ENCODE data around the gene MED6.

MED6 gene

GRCh38 chr14:70600382-70601157 lies at the start of gene MED6:
TSS of gene MED6 (minus strand) at chr14:70600655. CDS start at chr14:70600637, 18 bp downstream.
- peak; percentile 69 to 88 for DNase-seq (ENCODE audit: extremely low read depth in 1 of 2, low read depth in 1 of 2)

DNA sequence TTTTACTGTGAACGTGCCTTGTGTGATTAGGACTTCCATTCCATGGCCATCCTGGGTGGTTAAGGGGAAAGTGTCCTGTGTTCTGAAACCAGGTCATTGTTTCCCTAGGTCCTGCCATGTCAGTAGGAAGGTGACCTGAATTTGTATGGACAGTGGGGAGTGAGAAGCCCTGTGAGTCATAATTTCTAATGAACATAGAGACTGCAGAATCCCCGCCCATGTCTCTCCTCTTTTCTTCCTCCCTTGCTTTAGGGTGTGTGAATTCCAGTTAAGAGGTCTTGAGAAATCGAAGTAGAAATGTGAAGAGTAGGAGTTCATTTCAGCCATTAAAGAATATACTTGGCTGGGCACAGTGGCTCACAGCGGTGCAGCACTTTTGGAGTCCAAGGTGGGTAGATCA lies 49.3 kb upstream of the MED6 start:
- DNase-seq (ENCODE audit: extremely low read depth in 1 of 2, low read depth in 1 of 2): no peak

- no peak for DNase-seq (ENCODE audit: extremely low read depth in 1 of 2, low read depth in 1 of 2)
These were observed 47.9 kb upstream of the MED6 start for GRCh38 chr14:70648346-70648745.

DNA sequence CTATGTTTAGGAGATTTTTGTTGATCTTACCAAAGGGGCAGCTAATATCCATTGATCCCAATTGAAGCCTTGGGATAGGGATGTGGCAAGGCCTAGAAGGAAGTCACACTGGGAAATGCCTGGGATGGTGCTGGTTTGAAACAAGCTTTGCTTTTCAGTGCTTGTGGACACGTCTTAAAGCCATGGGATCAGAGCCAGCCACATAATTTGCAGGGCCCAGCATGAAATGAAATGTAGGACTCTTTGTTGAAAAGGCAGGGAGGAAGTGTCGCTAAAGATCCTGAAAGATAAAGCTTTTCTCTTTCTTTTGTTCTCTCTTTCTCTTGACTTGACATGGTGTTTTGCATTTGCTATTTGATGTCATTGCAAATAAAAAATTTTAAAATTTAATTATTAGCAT lies 46.2 kb upstream of the MED6 start:
- no peak for DNase-seq (ENCODE audit: extremely low read depth in 1 of 2, low read depth in 1 of 2)

GRCh38 chr14:70645892-70646291 lies 45.4 kb upstream of the MED6 start:
- DNase-seq (ENCODE audit: extremely low read depth in 1 of 2, low read depth in 1 of 2): no peak

DNA sequence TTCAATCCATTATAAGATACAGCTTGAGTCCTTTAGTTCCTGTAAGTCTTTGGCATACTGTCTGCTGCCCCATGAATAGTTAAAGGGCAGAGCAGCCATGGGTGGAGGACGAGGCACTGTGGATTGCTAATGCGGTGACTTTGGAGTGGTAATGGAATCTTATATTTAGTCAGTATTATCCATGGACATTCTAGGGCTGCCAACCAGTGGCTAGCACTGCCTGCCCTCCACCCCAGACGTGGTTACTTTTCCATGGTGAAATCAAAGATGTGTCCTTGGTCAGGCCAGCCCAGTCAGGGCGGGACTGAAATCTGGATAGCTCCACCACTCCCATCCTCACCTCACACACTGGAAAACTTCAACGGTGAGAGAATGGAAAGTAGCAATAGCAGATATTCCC lies 43.5 kb upstream of the MED6 start:
- no peak for DNase-seq (ENCODE audit: extremely low read depth in 1 of 2, low read depth in 1 of 2)

- DNase-seq (ENCODE audit: extremely low read depth in 1 of 2, low read depth in 1 of 2): peak in 1 of 2 donors; percentile 17
These were observed 42.1 kb upstream of the MED6 start for GRCh38 chr14:70642303-70643235.

DNA sequence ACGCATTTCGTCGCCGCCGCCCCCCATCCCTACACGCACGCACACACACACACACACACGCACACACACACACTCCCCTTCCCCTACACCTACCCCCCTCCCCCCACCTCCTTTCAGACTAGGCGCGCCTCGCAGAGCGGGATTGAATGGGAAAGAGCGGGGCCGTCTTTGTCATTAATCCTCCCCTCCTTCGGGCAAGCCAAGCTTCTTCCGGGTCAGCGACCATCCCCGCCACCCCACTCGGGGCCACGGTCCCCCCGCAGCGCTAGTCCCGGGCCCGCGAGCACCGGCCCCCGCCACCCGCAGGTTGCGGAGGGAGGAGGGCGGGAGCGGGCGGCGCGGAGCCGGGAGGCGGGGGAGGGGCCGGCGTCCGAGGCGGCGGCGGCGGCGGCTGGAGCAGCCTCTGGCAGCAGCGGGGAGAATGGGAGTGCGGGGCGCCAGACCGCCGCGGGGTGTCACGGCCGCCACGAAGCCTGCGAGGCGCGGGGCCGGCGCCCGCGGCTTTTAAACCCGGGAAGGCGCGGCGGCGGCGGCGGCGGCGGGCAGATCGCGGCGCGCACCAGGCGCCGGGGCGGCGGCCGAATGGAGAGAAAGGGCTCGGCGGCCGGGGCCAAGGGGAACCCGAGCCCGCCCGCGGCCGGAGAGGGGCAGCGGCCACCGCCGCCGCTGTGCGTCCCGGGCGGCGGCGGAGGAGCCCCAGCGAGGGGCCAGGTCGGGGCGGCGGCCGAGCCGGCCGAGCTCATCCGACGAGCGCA lies 41.3 kb upstream of the MED6 start, which contains the start of gene TTC9:
Gene TTC9, plus strand, starts transcription at position 369 of the 755 bp plus-strand sequence. Its CDS starts 214 bp downstream, at position 583.
- peak in 1 of 2 donors; percentile 8 for DNase-seq (ENCODE audit: extremely low read depth in 1 of 2, low read depth in 1 of 2)

DNA sequence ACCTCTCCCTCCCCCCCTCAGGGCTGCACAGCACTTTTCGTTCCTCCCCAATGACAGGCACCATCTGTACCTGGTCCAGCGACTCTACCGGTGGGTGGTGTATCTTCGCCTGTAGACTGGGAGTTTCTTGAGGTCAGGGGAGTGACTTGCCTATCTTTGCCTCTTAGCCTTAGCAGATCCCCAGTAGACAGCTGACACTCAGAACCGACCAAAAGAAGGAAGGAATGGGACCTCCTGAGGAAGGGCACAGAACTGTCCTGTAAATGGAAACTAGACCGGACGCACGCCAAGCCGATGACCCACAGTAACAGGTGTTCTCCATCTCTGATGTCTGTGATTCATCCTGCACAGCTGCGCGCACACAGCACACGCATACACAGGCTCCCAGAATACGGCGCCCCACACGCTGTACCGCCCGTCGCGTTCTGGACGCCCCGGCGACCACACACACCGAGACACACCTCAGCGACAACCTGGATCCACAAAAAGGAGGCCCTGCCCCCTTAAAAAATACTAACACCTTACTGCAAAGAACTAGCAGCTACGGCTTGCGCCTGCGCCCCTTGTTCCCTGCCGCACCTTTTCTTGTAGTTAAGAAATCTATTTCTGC lies 40.6 kb upstream of the MED6 start:
- DNase-seq (ENCODE audit: extremely low read depth in 1 of 2, low read depth in 1 of 2): peak in 1 of 2 donors; percentile 21

DNA sequence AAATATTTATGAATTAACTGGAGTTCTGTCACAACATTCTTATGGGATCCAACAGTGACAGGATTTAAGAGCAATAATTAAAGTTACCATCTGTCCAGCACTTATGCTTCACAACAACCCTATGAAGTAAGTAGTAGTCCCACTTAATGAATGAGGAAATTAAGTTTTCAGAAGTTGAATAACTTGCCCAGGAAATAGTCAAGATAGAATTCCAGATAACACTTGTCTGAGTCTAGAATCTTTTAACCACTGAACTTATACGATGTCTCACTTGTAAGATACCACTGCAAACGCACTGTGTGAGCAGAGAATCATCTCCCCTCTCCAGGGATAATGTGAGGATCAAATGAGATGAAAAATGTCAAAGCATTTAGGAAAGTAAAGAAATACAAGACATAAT lies 38.0 kb upstream of the MED6 start:
- no peak for DNase-seq (ENCODE audit: extremely low read depth in 1 of 2, low read depth in 1 of 2)

DNA sequence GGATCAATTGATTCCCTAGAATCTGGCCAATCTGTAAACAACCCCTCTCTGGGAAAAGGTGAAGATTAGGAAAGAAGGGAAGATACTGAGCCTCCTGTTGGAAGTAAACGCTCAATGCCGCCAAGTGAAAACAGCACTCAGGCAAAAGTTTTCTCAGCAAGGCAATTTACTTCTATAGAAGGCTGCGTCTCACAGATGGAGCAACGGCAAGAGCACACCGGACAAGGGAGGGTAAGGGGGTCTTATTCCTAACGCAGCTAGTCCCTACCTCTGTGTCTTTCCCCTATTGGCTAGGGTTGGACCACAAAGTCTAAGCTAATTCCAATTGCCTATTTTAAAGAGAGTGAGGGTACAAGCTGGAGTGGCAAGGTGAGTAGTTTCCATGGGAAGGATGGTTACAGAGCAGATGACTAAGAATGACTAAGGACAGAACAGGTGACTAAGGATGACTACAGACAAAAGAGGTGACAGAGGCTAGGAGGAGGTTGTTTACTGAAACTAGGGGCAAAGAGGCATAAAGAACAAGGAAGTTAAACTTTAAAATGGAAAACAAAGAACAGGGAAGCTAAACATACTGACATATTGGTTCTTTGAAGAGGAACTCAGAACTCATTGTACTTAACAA lies 35.6 kb upstream of the MED6 start:
- no peak for DNase-seq (ENCODE audit: extremely low read depth in 1 of 2, low read depth in 1 of 2)

GRCh38 chr14:70631948-70632347 lies 31.5 kb upstream of the MED6 start:
- no peak for DNase-seq (ENCODE audit: extremely low read depth in 1 of 2, low read depth in 1 of 2)

DNA sequence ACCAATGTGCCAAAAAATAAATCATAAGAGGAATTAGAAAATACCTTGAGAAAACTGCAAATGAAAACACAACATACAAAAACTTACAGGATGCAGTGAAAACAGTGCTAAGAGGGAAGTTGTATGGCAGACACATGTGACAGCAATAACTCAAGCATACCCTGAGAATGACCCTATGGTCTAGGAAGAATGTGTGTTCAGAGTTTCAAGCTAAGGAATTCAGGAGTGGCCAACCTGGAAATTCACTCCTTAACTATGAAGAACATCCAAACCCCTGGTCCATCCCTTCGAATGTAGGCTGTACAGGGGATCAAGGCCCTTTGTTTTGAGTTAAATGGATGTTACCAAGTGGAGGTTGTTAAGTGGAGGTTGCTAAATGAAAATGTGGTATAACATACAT lies 24.5 kb upstream of the MED6 start:
- no peak for DNase-seq (ENCODE audit: extremely low read depth in 1 of 2, low read depth in 1 of 2)

GRCh38 chr14:70622111-70622712 lies 21.8 kb upstream of the MED6 start:
- DNase-seq (ENCODE audit: extremely low read depth in 1 of 2, low read depth in 1 of 2): peak in 1 of 2 donors; percentile 24

GRCh38 chr14:70619708-70620107 lies 19.3 kb upstream of the MED6 start:
- DNase-seq (ENCODE audit: extremely low read depth in 1 of 2, low read depth in 1 of 2): no peak

GRCh38 chr14:70618314-70618713 lies 17.9 kb upstream of the MED6 start:
- DNase-seq (ENCODE audit: extremely low read depth in 1 of 2, low read depth in 1 of 2): no peak

DNA sequence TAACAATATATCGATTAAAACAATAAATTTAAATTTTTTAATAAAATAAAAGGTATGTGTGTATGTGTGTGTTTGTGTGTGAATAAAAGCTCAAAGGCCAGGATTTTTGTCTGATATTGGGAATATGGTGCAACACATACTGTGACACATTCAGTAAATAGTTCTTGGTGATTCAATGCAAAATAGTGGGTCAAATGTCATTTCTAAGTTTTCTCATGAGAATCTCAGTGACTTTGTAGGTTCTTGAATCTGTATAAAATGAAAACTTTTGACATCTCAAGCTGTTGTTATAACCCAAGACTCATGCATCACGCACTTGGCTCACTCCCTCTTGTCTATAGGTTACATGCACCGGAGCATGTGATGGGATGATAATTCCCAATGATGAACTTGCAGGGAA lies 16.2 kb upstream of the MED6 start:
- DNase-seq (ENCODE audit: extremely low read depth in 1 of 2, low read depth in 1 of 2): no peak

DNA sequence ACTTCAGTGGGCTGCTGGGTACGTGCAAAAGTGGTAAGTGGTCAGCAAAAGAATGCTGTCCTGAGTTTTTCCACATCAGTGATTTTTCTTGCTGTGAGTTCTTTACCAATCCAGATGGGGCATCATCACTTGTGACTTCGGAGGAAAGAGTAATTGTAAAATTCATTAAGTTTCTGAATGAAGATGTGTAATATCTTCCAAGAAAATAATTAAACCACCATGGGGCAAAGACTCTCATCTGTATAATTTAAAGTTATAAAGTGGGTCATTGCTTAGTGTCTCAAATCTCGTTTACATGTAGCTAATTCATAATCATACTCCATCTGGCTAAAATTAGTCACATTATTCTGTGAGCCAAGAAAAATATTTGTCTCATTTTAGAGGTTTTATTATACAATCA lies 10.8 kb upstream of the MED6 start:
- DNase-seq (ENCODE audit: extremely low read depth in 1 of 2, low read depth in 1 of 2): no peak

DNA sequence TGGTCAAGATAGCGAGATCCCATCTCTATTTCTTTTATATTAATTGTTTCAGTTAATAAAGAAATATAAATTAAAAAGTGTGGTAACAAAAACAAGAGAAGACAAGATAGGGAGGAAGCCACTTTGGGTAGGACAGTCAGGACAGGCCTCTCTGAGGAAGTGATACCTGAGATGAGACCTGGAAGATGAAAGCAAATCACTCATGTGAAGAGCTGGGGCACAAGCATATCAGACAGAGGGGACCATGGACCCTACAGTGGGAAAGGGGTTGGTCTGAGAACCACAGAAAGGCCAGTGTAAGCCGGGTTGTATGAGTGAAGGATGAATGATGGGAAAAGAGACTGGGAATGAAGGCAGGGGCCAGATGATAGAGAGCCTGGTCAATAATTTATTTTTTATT lies 1.8 kb upstream of the MED6 start:
- no peak for DNase-seq (ENCODE audit: extremely low read depth in 1 of 2, low read depth in 1 of 2)

DNA sequence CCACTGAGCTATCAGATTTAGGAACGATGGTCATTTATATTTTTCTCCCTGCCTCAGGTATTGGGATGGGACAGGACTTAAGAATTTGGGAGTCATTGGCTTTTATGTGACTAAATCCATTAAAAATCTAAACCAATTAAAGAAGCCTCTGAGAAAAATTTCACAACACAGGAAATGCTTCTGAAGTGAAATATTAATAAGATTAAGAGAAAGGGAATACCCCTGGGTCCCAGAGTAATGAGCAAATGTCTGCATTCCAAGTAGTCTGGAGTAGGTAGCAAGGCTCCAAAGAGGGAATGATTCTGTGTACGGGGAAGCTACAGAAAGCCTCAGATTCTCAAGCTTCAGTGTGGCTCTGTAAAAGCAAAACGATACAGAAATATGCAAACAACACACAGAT lies 707 bp upstream of the MED6 start:
- no peak for DNase-seq (ENCODE audit: extremely low read depth in 1 of 2, low read depth in 1 of 2)

Data from activated CD8-positive, alpha-beta memory T cell treated with anti-CD3 and anti-CD28 coated beads for 1 hour (primary cell).